Ammon's horn (tissue), 1 donor: Measurements from ENCODE around the gene GAS1.
A peak's percentile ranks its signal among the peaks of the same experiment; 100 is the strongest.

Experiments
- DNase-seq: peaks from one replicate; pipeline ENCODE4 v3.0.0-alpha.2; 2016; ENCODE audit warnings: low spot score

Gene GAS1

DNA sequence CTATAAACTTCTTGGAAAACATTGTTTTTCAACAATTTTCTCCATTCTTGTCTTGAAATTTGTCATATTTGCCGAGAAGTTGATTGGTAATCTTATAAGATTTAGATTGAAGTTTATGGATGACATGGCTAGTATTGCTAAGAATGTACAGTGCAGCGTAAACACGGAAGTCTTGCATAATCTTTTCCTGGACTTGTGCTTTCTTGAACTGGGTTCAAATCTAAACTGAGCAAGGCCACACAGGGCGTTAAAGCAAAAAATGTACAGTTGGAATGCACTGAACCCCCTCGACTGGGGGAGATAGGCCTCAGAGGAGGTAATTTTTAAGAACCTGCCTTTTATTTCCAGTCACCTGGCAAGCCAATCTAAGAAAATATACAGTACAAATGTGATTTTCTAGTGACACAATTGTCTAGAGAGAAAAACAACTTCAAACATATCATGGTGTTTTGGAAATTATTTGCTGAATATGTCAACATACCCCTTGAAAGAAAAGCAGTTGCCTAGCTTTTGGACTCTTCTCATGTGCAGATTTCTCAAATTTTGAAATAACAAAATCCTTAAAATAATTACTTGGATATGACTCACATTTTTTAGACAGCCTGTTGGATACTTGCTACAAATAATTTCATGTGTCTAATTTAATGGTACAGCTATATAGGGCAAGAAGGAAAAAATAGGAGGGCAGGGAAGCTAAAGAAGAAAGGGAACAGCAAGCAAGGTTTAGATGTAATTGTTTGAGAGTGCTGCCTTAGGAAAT, 18.5 kb upstream of the GAS1 start:
- DNase-seq = no peak

DNA sequence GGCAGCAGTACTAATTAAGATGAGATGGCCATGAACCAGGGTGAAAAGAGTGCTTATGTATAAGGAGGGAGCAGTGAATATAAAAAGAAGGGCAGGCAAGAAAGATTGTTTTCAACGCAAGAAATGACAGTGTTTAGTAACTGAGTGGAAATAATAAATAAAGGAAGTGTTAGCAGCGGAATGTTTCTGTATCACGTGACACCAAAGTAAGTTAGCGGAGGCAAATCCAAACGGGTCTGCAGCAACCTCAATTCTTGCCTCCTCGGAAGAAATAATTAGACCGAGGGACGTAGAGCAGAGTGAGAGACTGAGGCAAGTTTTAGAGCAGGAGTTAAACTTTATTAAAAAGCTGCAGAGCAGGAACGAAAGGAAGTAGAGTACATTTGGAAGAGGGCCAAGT, 15.4 kb upstream of the GAS1 start:
- DNase-seq = no peak

DNA sequence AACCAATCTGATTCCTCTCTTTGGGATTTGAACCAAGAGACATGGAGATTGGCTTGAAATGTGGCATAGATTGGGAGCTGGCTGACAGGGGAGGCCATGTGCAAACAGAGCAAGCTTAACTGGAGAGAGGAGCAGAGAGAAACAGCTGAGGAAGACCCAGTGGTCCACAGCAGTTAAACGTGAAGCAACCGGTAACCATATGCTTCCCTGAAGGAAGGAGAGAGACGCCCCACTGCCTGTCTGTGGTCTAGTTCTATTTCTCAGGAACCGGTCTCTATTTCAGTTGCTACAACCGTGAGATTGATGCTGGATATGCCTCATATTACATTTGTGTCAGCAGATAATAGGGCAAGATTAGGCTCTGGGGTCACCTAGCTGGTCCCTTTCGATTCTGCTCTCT, 13.6 kb upstream of the GAS1 start:
- no peak for DNase-seq

DNA sequence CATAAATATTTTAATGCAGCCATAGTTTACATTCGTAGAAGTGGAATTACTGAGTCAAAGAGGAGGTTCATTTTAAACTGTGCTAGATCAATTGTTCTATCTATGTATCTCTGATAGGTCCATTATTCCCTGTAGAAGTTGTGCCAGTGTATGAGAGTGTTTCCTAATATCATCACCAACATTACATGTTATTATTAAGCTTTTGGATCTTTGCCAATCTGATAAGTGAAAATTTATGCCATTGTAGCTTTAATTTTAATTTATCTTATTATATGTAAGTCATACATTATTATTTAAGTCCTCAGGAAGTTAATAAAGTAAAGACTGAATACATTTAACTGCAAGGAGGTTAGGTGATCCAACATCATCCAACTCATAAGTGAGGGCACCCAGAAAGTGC, 10.9 kb upstream of the GAS1 start:
- no peak for DNase-seq

DNA sequence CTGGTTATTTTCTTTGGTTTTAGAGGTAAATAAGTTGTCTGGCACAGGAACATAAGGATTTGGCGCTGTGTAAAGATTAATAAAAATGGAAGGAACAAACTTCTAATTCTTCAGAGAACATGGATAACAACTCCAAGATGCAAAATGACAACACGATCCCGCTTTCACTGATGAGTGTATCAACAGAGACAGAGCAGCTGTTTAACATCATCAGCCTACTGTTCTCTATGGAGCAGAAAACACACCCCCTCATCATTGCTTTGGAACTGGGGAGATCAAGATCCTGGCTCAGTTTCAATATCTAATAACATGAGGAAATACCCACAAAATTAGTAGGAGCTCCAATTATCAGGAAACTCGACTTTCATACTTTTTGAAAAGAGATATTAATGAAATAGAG, 8.3 kb upstream of the GAS1 start:
- no peak for DNase-seq

DNA sequence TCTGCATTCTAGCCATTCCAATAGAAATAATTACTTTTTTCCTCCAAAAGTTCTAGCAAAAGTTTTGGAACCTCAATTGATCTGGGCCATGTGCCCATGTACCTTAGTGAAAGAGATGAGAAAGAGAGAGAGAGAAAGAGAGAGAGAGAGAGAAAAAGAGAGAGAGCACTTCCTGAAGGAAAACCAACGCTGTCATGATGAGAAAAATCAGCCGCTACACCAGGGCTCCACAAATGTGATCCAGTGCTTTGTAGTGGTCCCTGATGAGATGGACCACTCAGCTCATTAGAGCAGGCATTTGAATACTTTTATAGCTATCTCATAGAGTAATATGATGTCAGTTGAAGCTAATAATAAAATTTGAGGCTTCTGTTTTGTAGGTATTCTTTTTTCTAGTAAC, 7.7 kb upstream of the GAS1 start:
- no peak for DNase-seq

DNA sequence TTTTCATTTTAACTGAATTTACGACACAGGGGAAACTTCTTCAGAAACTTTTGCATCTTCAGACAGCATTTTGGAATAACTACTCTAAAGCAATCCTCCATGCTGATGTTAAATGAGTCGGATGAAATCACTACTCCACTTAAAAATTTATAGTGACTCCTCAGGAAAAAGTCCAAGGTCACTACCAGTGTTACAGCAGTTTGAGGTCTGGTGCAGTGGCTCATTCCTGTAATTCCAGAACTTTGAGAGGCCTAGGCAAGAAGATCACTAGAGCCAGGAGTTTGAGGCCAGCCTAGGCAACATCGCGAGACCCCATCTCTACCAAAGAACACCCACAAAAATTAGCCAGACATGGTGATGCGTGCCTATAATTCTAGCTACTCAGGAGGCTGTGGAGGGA, 5.9 kb upstream of the GAS1 start:
- no peak for DNase-seq

DNA sequence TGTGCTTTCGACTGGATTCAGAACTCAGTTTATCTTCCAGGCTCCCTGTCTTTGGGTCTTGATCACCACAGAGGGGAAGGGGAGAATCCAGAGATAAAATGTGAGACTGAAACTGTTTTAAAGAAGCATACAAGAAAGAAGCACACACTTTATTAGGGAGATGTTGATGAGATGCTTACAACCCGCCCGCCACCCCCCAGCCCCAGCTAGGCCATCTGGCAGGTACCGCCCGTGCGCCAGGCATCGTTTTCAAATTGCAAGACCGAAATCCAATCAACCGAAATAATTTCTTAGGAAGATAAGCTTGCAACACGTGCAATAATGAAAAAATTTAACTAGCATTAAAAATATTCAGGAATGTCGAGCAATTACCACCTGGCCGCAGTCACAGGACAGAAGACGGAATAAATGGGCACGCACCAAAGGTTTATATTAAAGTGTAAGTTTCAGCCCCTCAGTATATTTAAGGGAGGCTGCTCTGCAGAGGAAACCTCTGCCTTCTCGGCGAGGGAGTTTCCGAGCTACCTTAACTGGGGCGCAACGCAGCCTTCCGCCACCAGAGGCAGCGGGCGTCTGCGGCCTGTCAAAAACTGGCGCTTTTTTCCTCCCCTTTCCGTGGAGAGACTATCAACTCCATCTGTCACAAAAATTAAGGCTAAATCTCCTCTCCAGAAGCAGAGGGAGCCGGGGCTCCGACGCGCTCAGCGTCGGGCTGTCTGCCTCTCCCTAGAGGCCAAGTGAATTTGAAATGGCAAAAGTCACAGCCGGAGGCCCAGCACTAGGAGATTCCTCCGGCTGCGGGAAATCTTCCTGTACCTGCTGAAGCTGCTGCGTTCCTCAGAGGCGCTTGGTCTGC, 996 bp upstream of the GAS1 start:
- DNase-seq = peak; percentile 90

DNA sequence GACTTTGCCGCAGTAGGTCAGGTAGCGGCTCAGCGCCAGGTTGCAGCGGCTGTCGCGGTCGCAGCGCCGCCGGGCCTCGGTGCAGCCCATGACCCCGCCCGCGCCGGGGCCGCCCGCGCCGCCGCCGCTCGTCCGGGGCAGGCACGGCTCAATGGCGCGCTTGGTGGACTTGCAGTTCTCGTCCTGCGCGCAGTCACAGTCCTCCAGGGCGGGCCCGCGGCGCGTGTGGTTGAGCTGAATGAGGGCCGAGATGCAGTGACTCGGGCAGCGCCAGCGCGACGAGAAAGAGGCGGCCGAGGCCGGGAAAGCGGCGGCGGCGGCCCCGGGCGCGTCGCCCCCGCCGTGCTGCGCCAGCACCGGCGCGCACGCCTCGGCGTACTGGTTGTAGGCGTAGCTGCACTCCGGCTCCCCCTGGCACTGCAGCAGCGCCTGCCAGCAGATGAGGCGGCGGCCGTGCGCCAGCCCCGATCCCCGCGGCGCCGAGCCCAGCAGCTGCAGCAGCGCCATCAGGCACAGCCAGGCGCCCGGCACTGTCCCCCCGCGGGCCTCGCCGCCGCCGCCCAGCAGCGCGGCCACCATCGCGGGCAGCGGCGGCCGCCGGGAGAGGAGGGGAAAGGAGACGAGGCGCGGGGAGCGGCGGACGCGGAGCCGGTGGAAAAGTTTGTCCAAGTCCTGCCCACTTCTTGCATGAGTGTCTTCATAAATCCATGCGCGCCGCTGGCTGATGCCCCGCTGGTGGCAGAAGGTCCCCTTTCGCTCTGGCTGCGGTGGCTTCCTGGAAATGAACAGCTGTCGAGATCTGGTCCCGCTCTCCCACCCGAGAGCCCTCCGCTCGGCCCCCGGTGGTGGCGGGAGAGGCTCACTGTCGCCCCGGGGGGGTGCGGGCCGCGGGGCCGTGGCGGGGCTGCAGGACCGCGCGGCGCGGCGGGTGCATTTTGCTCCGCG, 833 bp downstream of the GAS1 start:
- DNase-seq = peak; percentile 86

DNA sequence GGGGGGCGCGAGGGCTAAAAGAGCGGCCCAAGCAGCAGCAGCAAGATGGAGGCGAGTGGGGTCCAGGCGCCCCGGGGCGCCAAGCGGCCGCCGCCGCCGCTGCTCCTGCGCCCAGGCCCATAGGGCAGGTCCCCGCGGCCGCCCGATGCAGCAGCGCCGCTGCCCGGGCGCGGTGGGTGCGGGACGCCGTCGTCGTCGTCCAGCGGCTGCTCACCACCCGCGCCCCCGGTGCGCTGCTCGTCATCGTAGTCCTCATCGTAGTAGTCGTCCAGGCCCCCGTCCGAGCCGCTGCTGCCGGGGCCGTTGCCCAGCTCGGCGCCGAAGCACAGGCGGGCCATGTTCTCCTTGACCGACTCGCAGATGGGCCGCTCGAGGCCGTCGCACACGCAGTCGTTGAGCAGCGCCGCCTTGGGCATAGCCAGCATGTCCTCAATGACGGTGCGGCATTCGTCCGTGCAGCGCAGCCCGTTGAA, 1.5 kb downstream of the GAS1 start:
- DNase-seq = peak; percentile 71

DNA sequence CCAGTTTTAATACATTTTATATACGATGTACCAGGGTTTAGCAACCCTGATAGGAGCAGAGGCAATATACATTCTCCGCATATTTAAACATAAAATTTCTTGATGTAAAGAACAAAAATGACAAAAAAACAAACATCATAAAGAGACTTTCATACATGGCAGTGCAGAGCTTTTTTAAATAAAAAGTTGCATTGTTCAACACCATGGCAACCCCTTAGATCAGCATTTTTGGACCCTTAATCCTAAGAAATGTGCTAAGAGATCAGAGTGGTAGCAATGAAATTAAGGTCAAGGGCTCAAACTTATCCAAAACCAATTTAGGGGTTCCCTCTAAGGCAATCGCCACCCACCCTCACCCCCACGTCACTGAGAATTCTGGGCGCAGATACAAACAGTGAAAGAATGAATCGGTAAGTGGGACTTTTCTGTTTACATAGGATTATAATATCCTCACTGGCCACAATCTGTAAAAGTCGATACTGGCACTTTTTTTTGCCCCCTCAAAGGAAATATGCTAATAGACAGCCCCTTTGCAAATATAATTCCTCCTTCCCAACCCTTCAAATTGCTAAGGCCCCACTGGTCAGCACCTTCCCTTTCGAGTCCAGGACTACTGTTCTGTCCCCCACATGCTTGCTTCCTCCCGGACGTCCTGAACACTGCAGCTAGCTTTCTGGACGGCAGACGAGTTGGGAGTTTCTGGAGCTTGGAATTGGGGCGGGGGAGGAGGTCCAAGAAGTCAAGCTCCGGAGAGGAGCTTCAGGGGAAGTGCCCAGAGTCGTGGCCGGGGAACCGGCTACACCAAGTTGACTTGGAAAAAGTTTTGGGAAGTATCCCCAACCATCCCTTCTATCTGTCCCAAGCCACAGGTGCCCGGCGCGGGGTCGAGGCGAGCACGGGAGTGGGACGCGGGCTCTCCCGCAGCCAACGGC, 2.2 kb downstream of the GAS1 start:
- peak; percentile 6 for DNase-seq

DNA sequence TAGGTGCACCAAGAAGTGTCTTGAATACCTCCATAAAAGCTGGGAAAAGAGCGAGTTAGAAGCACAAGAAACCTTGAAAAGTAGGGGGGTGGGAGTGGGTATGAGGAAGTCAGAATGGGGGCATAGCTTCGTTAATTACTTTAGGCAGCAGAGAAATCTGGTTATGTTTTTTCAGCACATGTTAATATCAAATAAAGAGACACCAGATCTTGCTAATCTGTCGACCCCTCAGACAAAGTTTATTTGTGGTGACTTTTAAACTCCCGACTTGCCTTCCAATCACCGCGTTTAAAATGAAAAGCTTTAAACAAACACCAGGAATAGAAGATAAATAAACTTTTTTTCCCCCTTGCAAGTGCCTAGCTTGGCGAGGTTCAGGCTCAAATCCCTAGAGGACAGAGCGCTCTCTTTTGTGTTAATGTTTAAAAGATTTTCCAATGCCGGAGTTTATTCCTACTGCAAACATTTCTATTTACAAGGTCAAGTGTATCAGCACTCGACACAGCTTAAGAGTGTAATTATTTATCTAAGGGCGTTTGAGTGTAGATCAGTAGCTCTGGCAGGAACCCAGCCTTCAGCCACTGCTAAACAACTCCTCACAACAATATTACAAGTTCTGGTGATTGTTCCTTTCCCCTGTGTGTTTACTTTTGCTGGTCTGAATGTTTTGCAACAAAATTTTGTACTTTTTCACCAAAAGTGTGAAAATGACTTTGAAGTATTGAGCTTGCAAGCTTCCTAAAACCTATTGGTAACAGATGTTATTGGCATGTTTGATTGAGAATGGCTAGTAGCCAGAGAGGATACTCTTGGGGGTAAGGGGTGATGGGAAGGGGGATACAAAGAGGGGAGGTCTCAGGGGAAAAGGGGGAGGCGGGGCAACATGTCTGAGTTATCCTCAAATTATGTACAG, 3.8 kb downstream of the GAS1 start:
- no peak for DNase-seq

DNA sequence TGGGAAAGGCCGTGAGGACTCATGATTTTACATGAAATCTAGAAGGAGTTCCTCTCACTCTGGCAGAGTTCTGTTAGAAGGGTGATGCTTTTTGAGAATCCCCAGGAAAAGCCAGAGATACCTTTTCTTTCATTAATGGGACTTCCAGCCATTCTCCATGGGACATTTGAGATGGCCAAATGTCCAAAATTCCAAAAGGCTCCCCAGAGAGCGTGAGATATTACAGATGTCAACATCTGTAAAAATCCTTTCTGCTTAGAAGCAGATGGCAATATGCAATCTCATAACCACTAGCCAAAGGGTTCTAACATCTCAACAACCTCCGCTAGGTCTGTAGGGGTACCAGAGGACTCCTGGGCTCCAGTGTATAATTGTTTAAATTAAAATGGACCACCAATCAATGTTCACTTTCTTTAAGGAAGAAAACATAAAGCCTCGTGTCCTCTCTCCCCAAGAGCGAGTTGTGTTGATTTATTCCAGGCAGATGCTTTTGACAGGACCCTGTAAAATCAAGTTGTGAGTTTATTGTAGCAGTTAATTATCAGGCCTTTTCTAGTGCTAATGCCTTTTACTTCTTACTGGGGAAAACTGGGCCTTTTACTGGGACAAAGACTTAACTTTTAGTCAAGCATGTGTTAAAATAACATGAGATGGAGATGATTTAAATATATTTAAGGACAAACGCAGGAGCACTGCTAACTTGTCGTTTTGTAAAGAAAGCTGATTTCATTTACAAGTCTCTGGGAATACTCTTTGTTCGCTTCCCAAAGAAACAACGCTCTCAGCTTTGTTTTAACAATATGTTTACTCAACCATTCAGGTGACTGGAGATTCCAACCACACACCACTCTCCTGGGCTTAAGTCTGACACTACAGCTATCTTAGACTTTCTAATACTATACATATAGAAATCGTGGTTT, 4.8 kb downstream of the GAS1 start:
- DNase-seq = no peak

DNA sequence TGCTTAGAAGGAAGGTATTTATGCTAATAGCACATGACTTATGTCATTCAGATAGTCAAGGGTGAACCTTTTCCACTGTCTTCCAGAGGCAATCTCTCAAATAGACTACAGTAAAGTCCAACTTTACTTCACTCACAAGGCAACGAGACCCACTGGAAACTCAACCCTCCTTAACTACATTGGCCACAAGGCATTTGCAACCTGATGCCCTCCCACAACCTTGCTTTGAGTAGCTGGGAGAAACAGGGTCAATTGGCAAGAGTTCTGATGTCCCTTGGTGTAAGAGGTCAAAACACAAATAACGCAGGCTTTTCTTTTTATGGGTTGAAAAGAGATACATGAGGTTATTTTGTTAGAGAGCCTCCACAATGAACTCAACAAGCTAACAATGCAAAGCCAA, 6.1 kb downstream of the GAS1 start:
- DNase-seq = no peak

DNA sequence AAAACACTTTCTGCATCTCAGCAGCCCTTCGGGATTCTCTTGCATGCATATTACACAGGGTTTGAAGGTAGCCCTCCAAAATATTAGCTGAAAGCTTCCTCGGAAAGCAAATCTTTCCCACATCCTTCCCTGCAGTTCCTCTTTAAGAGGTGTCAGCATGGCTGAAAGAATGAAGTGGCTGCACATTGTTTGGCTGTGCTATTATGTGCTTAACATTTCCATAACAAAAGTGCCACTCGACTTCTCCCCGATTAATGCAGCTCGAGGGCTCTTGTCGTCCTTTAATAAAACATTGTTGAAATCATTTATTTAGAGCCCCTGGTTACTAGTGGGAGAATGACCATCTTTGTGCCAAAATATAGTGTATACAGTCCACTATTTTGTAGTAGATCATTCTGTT, 6.5 kb downstream of the GAS1 start:
- no peak for DNase-seq

DNA sequence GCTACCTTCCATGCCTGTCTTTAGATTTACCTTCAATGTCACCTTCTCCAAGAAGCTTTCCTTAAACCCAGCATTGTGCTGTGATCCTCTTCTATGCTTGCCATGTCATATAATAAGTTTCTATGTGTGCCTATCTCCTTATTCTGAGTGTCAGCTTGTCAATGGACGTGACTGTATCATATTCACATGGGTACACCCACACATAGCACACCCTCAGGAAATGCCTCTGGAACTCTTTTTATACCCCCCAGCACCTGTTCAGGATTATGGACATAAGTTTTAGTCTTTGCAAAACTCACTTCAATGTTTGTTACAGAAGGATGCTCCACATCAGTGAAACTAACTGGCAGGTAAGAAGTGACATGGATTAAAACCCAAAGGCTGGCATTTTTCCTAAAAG, 7.4 kb downstream of the GAS1 start:
- DNase-seq = no peak

DNA sequence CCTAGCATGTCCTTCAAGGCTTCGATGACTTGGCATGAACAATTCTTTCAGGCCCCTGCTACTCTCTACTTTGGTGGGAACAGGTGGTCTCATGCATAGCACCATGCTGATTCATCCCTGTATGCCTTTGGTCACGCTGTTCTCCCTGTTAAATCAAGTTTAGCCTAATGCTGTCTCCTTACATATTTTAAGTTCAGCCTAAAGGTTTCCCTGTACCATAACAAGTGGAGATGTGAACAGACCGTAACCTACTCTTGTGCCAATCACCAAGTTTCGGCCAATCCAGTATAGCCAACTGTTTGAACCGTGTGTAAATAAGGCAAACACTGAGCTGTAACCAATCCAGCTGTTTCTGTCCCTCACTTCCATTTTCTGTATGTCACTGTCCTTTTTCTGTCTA, 8.0 kb downstream of the GAS1 start:
- DNase-seq = no peak

DNA sequence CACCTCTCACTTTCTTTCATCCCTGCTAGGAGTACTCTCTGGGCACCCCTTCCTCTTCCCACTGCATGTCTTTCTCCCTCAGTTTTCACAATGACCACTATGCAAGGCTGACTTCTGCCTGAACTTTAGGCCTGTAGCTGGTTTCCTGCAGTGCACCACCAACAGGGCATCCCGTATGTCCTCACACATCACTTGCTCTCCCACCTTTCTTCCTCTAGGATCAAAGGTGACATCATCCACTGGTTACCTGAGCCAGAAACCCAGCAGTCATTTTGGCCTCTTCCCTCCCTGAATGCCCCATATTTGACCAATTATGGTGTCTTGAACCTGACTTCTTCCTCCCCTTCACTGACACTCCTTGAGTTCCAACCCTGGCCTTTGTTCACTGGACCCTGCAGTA, 8.5 kb downstream of the GAS1 start:
- DNase-seq = no peak

DNA sequence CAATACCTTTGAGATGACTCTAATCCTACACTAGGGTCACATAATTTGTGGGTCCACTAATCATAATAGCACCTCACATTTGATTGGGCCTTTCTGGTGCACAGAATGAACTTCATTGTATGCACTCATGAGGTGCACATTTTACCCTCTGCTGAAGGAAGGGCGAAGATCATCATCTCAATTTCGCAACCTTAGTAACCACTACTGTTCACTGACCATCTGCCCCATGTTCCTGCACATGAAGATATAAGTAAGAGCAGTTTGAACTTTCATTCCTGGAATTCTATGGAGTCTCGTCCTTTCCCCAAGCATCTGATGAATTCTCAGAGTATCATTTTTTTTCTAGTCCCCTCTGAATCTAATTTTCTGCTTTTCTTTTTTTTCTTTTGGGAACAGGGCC, 21.2 kb downstream of the GAS1 start:
- DNase-seq = no peak
